H1 (cell line): ENCODE measurements around the gene PLEKHN1. TPM values are rescaled to one million over a fixed set of nuclear protein-coding genes. Genes with fewer than 3 reads are reported as not detected.

Experiments used
- CTCF ChIA-PET: fragments of 300-600 bp; sonication (Branson Sonifier 250); formaldehyde crosslinking; loops from one replicate; lab custom pipeline; 2021; ENCODE audit not compliant: partially characterized antibody; lab: Charles Lee
- POLR2A ChIA-PET: fragments of 300-600 bp; sonication (Branson Sonifier 250); formaldehyde crosslinking; loops from one replicate; lab custom pipeline; 2021; ENCODE audit warnings: inconsistent platforms; ENCODE audit not compliant: partially characterized antibody; lab: Charles Lee
- DNase-seq, 2 experiments: peaks; one replicate each; pipeline versions ENCODE4 v3.0.0 to v3.0.0-alpha.2; 2010 to 2022; ENCODE audit warnings: low spot score in 2 of 2, low read depth in 1 of 2, mixed read lengths in 1 of 2
- FAIRE-seq: peaks from 2 replicates; lab custom pipeline; 2011; peaks lifted over from hg19 to GRCh38; lab: Jason Lieb, UNC
- H2AFZ ChIP-seq: 2 replicates; pipeline ENCODE4 v1.8.1; 2012; ENCODE audit warnings: low read length, inconsistent platforms
- H2AK5ac ChIP-seq: 2 replicates; pipeline ENCODE4 v1.6.1; 2013; ENCODE audit warnings: low read depth, low read length
- H2BK120ac ChIP-seq: replicated peaks from 2 replicates; pipeline ENCODE3; 2013; ENCODE audit warnings: low read depth, low read length, inconsistent platforms
- H2BK12ac ChIP-seq: 2 replicates; pipeline ENCODE4 v1.6.1; 2013; ENCODE audit warnings: low read depth, low read length
- H2BK15ac ChIP-seq: 2 replicates; pipeline ENCODE4 v1.6.1; 2013; ENCODE audit warnings: low read length
- H2BK20ac ChIP-seq: 2 replicates; pipeline ENCODE4 v1.6.1; 2013; ENCODE audit warnings: low read length
- H2BK5ac ChIP-seq: 2 replicates; pipeline ENCODE4 v1.6.1; 2013; ENCODE audit warnings: low read depth, low read length
- H3K14ac ChIP-seq: 2 replicates; pipeline ENCODE4 v1.6.1; 2013; ENCODE audit warnings: inconsistent platforms; ENCODE audit not compliant: insufficient read length
- H3K18ac ChIP-seq: 2 replicates; pipeline ENCODE4 v1.6.1; 2013; ENCODE audit warnings: low read length; ENCODE audit errors: extremely low read depth
- H3K23ac ChIP-seq: 2 replicates; pipeline ENCODE4 v1.6.1; 2013; ENCODE audit warnings: inconsistent platforms; ENCODE audit not compliant: insufficient read length
- H3K23me2 ChIP-seq: 2 replicates; pipeline ENCODE4 v1.6.1; 2013; ENCODE audit warnings: low read depth, low read length
- H3K27ac ChIP-seq: 2 replicates; pipeline ENCODE4 v1.6.1; 2011; ENCODE audit warnings: low read depth, low read length, inconsistent platforms
- H3K27me3 ChIP-seq, 4 experiments: replicated peaks in 1 of 4; 1 replicate in 1 of 4; 2 replicates in 3 of 4; pipeline versions ENCODE4 v1.6.1 to v1.8.1; 2011 to 2013; ENCODE audit warnings: low read length in 3 of 4, mild to moderate bottlenecking in 3 of 4, inconsistent platforms in 2 of 4, mixed read lengths in 2 of 4, moderate library complexity in 1 of 4; ENCODE audit not compliant: control insufficient read depth in 3 of 4, insufficient read depth in 3 of 4; ENCODE audit errors: extremely low read depth in 1 of 4
- H3K36me3 ChIP-seq, 4 experiments: 2 replicates each; pipeline versions ENCODE4 v1.6.1 to v1.8.1; 2011 to 2013; ENCODE audit warnings: mild to moderate bottlenecking in 4 of 4, low read length in 3 of 4, moderate library complexity in 2 of 4, control low read depth in 1 of 4, inconsistent platforms in 1 of 4; ENCODE audit not compliant: insufficient read depth in 4 of 4, control insufficient read depth in 2 of 4
- H3K4ac ChIP-seq: replicated peaks from 2 replicates; pipeline ENCODE3; 2013; ENCODE audit warnings: low read length, low read depth, mixed read lengths, inconsistent platforms; ENCODE audit not compliant: insufficient read length
- H3K4me1 ChIP-seq, 4 experiments: replicated peaks in 1 of 4; 1 replicate in 1 of 4; 2 replicates in 3 of 4; pipeline versions ENCODE4 v1.6.1 to v1.8.1; 2011 to 2013; ENCODE audit warnings: low read length in 3 of 4, inconsistent platforms in 2 of 4, mixed read lengths in 1 of 4; ENCODE audit not compliant: insufficient read depth in 4 of 4, control insufficient read depth in 3 of 4
- H3K4me2 ChIP-seq, 2 experiments: 2 replicates each; pipeline versions ENCODE4 v1.6.1 to v1.8.1; 2011 to 2013; ENCODE audit warnings: low read depth in 2 of 2, low read length in 2 of 2, control low read depth in 1 of 2, inconsistent platforms in 1 of 2, mild to moderate bottlenecking in 1 of 2; ENCODE audit not compliant: insufficient read depth in 1 of 2
- H3K4me3 ChIP-seq, 4 experiments: fragments of 200-600, 300-600 bp in 1 of 4; sonication (generic), shearing (Covaris generic), sonication (Bioruptor Twin) in 1 of 4; 2 replicates each; pipeline versions ENCODE4 v1.5.1 to v1.8.1; 2011 to 2016; ENCODE audit warnings: low read length in 4 of 4, low read depth in 3 of 4, control low read depth in 2 of 4, inconsistent platforms in 2 of 4, mild to moderate bottlenecking in 2 of 4, mixed read lengths in 1 of 4, moderate library complexity in 1 of 4; ENCODE audit not compliant: insufficient read depth in 2 of 4; ENCODE audit errors: extremely low read depth in 1 of 4
- H3K56ac ChIP-seq: replicated peaks from 2 replicates; pipeline ENCODE3; 2013; ENCODE audit warnings: low read depth, mild to moderate bottlenecking, mixed read lengths, low read length, inconsistent platforms; ENCODE audit not compliant: insufficient read length
- H3K79me1 ChIP-seq: 2 replicates; pipeline ENCODE4 v1.6.1; 2013; ENCODE audit warnings: low read depth, low read length, control low read depth
- H3K79me2 ChIP-seq, 2 experiments: 2 replicates each; pipeline versions ENCODE4 v1.6.1 to v1.8.1; 2012 to 2013; ENCODE audit warnings: low read length in 2 of 2, mild to moderate bottlenecking in 2 of 2, inconsistent platforms in 1 of 2; ENCODE audit not compliant: insufficient read depth in 2 of 2, control insufficient read depth in 1 of 2
- H3K9ac ChIP-seq, 4 experiments: replicated peaks in 1 of 4; 1 replicate in 1 of 4; 2 replicates in 3 of 4; pipeline versions ENCODE4 v1.6.1 to v1.8.1; 2011 to 2013; ENCODE audit warnings: low read depth in 3 of 4, low read length in 3 of 4, control low read depth in 2 of 4, mild to moderate bottlenecking in 2 of 4, moderate library complexity in 2 of 4, inconsistent platforms in 1 of 4; ENCODE audit errors: extremely low read depth in 1 of 4
- H3K9me3 ChIP-seq, 2 experiments: 2 replicates each; pipeline versions ENCODE4 v1.6.1 to v1.8.1; 2012 to 2013; ENCODE audit warnings: mild to moderate bottlenecking in 2 of 2, moderate library complexity in 2 of 2, control low read depth in 1 of 2, inconsistent platforms in 1 of 2, low read depth in 1 of 2, low read length in 1 of 2, mixed read lengths in 1 of 2; ENCODE audit not compliant: insufficient read depth in 2 of 2
- H4K20me1 ChIP-seq, 2 experiments: replicated peaks in 1 of 2; 2 replicates each; pipeline versions ENCODE3 to v1.8.1; 2011 to 2013; ENCODE audit warnings: inconsistent platforms in 2 of 2, low read length in 2 of 2, mild to moderate bottlenecking in 1 of 2; ENCODE audit not compliant: insufficient read depth in 2 of 2, control insufficient read depth in 1 of 2
- H4K5ac ChIP-seq: 2 replicates; pipeline ENCODE4 v1.6.1; 2013; ENCODE audit warnings: low read length, low read depth, mixed read lengths, inconsistent platforms; ENCODE audit not compliant: insufficient read length
- H4K8ac ChIP-seq: 2 replicates; pipeline ENCODE4 v1.8.0; 2013; ENCODE audit warnings: mild to moderate bottlenecking, moderate library complexity, low read length, inconsistent platforms; ENCODE audit not compliant: insufficient read depth; ENCODE audit errors: extremely low read depth
- H4K91ac ChIP-seq: replicated peaks from 2 replicates; pipeline ENCODE3; 2013; ENCODE audit warnings: low read length, mixed read lengths, inconsistent platforms; ENCODE audit not compliant: insufficient read length
- ASH2L ChIP-seq: fragments of 200-600, 300-600 bp; sonication (generic); IDR thresholded peaks from one replicate; pipeline ENCODE4 v1.7.1; 2017; ENCODE audit warnings: low read length
- ATF2 ChIP-seq: IDR thresholded peaks from 2 replicates; pipeline ENCODE4 v1.6.1; 2012; ENCODE audit warnings: low read length, inconsistent platforms
- CBX5 ChIP-seq: fragments of 300-800, 300-1000 bp; sonication (generic); IDR thresholded peaks from 2 replicates; pipeline ENCODE4 v1.7.1; 2016; ENCODE audit warnings: antibody characterized with exemption, low read length, low read depth
- CEBPB ChIP-seq: IDR thresholded peaks from 2 replicates; pipeline ENCODE4 v1.6.1; 2012; ENCODE audit warnings: low read depth, low read length
- CTCF ChIP-seq, 3 experiments: IDR thresholded peaks; 1 replicate in 2 of 3; 2 replicates in 1 of 3; pipeline versions ENCODE4 v1.5.1 to v1.6.1; 2011; ENCODE audit warnings: low read length in 3 of 3, mild to moderate bottlenecking in 3 of 3, inconsistent platforms in 2 of 3, low read depth in 1 of 3, moderate library complexity in 1 of 3; ENCODE audit not compliant: insufficient read depth in 1 of 3; ENCODE audit errors: control extremely low read depth in 1 of 3
- POLR2A ChIP-seq, 2 experiments: IDR thresholded peaks; 1 replicate in 1 of 2; 2 replicates in 1 of 2; pipeline ENCODE4 v1.6.1; 2011; ENCODE audit warnings: low read depth in 2 of 2, low read length in 2 of 2, mild to moderate bottlenecking in 2 of 2; ENCODE audit errors: control extremely low read depth in 1 of 2
- SRF ChIP-seq: IDR thresholded peaks from 2 replicates; pipeline ENCODE4 v1.6.1; 2011; ENCODE audit warnings: mild to moderate bottlenecking, low read depth, low read length, moderate library complexity
- ZNF274 ChIP-seq: IDR thresholded peaks from 2 replicates; pipeline ENCODE4 v1.7.0; 2012; ENCODE audit warnings: low read length, borderline replicate concordance; ENCODE audit errors: extremely low read depth
- WGBS, 2 experiments: shearing (Covaris generic) in 1 of 2; methylation state at CpG; one replicate each; pipeline versions ENCODE4 v1.1.6 to v1.1.7; 2013 to 2015; ENCODE audit warnings: low lambda C conversion rate in 2 of 2, mixed read lengths in 2 of 2, inconsistent platforms in 1 of 2, low coverage in 1 of 2, missing lambda C conversion rate in 1 of 2; ENCODE audit not compliant: insufficient replicate concordance in 2 of 2, insufficient coverage in 1 of 2, insufficient read length in 1 of 2; ENCODE audit errors: extremely low coverage in 1 of 2, missing lambda C conversion rate in 1 of 2; 5-methylcytosine and 5-hydroxymethylcytosine counted together
- polyA plus RNA-seq, 7 experiments: library from polyadenylated mRNA; depleted of rRNA in 3 of 7; stranded (reverse) in 5 of 7; unstranded in 2 of 7; fragments of >200 nt in 5 of 7; fragments of 200-250 nt in 2 of 7; gene quantifications; 1 replicate in 5 of 7; 2 replicates in 1 of 7; 4 replicates in 1 of 7; pipeline versions ENCODE4 v1.2.1 to v1.2.3, GENCODE V29; 2011 to 2013; ENCODE audit warnings: missing spikeins in 2 of 7, mixed read lengths in 2 of 7
- total RNA-seq: library from RNA; stranded (reverse); fragmentation: NEBNext Ultra II Directional; extraction: Animal tissue kit (Norgen Biotek cat#: 25700); gene quantifications from 2 replicates; pipeline ENCODE4 v1.2.1, GENCODE V29; 2021

PLEKHN1 gene
- total and polyA plus RNA-seq, 2 of the 8 experiments (the other 6 are each of a cell fraction or from before 2014, with no cell fraction given) = 0.39 to 1.5 TPM

DNA sequence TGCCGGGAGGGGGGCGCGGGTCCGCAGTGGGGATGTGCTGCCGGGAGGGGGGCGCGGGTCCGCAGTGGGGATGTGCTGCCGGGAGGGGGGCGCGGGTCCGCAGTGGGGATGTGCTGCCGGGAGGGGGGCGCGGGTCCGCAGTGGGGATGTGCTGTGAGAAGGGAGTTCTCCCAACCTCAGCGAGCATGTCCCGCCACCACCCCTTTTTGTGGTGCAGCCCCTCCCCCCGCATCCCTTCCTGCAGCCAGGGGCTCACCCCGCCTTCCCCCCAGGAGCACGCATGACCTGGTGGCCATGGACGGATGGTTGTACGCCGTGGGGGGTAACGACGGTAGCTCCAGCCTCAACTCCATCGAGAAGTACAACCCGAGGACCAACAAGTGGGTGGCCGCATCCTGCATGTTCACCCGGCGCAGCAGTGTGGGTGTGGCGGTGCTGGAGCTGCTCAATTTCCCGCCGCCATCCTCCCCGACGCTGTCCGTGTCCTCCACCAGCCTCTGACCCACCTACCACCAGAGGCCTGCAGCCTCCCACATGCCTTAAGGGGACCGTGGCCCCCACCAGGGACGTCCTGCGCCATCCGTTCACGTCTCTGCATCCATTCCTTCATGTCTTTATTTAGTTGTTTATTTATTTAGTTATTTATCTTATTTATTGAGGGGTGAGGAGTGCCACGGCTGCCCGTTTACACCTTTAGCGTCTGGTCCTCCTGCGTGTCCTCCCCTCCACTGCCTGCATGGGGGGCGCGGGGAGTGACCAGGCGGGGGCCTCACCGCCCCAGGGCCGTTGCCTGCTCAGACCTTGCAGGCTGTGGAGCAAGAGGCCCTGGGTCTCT lies 1.4 kb upstream of the PLEKHN1 start:
- Histone ChIP-seq H2BK20ac (no peak overlapping the region), H3K4me3 (no peak overlapping the region), H3K4me1 (peaks cover 0 to 9% (median 7%) of the 10 kb centered on the region in 4 experiments; a peak in 5 of 7 replicates), H3K23me2 (peaks cover 12% of the 10 kb centered on the region; the same call in 1 of the 2 replicates), H3K18ac (no peak overlapping the region), H3K36me3 (peaks cover 0 to 19% (median 10%) of the 10 kb centered on the region in 4 experiments; a peak in 7 of 8 replicates), H3K4ac (no peak overlapping the region), H2BK5ac (no peak overlapping the region), H3K4me2 (no peak overlapping the region; a peak in 1 of 4 replicates), H3K27ac (no peak overlapping the region), H3K14ac (no peak overlapping the region), H2AFZ (no peak overlapping the region), H3K23ac (no peak overlapping the region), H3K56ac (no peak overlapping the region), H4K91ac (no peak overlapping the region), H3K27me3 (peaks cover 11 to 59% (median 49%) of the 10 kb centered on the region in 4 experiments), H3K9ac (no peak overlapping the region), H3K79me1 (no peaks in the 10 kb centered on the region; the same call in 1 of the 2 replicates), H2BK120ac (no peak overlapping the region), H4K20me1 (peaks cover 0 to 36% of the 10 kb centered on the region in 2 experiments), H4K5ac (no peak overlapping the region), H2BK12ac (no peak overlapping the region), H3K9me3 (no peaks in the 10 kb centered on the region), H2BK15ac (no peak overlapping the region), H3K79me2 (peaks cover 0 to 3% of the 10 kb centered on the region in 2 experiments; a peak in 1 of 4 replicates), H2AK5ac (no peak overlapping the region), H4K8ac (no peak overlapping the region)
- CTCF ChIA-PET = interaction anchor here (2.8 kb wide), 1 partner anchor 19 kb away, joined by 9 read pairs; no protein-coding TSS in a partner anchor
- DNase-seq (no peak), FAIRE-seq (no peak)
- WGBS, 2 experiments = 89% methylated on average over 29 of the region's 51 CpGs; no CpG with 5 or more reads in 1 of the 2 experiments
- POLR2A ChIA-PET = interaction anchor here (0.7 kb wide), 1 partner anchor 23 kb away, joined by 5 read pairs; no protein-coding TSS in a partner anchor
- TF ChIP-seq ASH2L (no peak), POLR2A (IDR thresholded peaks at IDR 0.05; ENCODE audit: control extremely low read depth in 1 of 2, low read depth in 2 of 2, low read length in 2 of 2) (no peak), ATF2 (no peak), CTCF (IDR thresholded peaks at IDR 0.05; ENCODE audit: control extremely low read depth in 1 of 3, insufficient read depth in 1 of 3, low read depth in 1 of 3, low read length in 3 of 3) (no peak), CEBPB (no peak), SRF (no peak), ZNF274 (no peak), CBX5 (no peak)
